H7 (cell line): ENCODE results near the gene KPNB1. TPM values are rescaled to one million over a fixed set of nuclear protein-coding genes. Genes with fewer than 3 reads are reported as not detected.
"Not testable (repeated sequence)": the region's sequence is repeated elsewhere in the genome, so short reads cannot be mapped to it uniquely, and the experiment has no call there.

ENCODE experiments used
- DNase-seq: peaks from one replicate; pipeline ENCODE4 v3.0.0; 2012
- H3K27me3 ChIP-seq: 2 replicates; pipeline ENCODE4 v1.6.0; 2011; ENCODE audit warnings: mild to moderate bottlenecking, low read length; ENCODE audit not compliant: control insufficient read depth, insufficient read depth
- H3K36me3 ChIP-seq: replicated peaks from 2 replicates; pipeline ENCODE4 v1.5.1; 2011; ENCODE audit warnings: low read length; ENCODE audit not compliant: control insufficient read depth, insufficient read depth
- H3K4me3 ChIP-seq: 2 replicates; pipeline ENCODE4 v1.5.1; 2011; ENCODE audit warnings: low read depth, mild to moderate bottlenecking, control low read depth, low read length, moderate library complexity; ENCODE audit not compliant: insufficient read depth
- total RNA-seq: library from RNA; depleted of rRNA; stranded (reverse); fragments of >200 nt; shearing (Covaris generic); gene quantifications from 2 replicates; pipeline ENCODE4 v1.2.3, GENCODE V29; 2014

The KPNB1 gene
- total RNA-seq, 1 experiment from 2014 or later: 429 TPM

GRCh38 chr17:47676510-47677165 is 26.9 kb downstream of the KPNB1 start:
- Histone ChIP-seq H3K4me3 (no peak overlapping the region), H3K27me3 (no peaks in the 10 kb centered on the region), H3K36me3 (peaks cover 66% of the 10 kb centered on the region)
- DNase-seq: no peak

GRCh38 chr17:47678196-47678595 is 28.5 kb downstream of the KPNB1 start:
- Histone ChIP-seq H3K4me3 (no peak overlapping the region), H3K36me3 (peaks cover 67% of the 10 kb centered on the region), H3K27me3 (no peaks in the 10 kb centered on the region)
- no peak for DNase-seq

- H3K4me3 ChIP-seq: no peak overlapping the region
- no peak for DNase-seq
- peaks cover 40% of the 10 kb centered on the region for H3K36me3 ChIP-seq
- H3K27me3 ChIP-seq: no peaks in the 10 kb centered on the region
Observed at GRCh38 chr17:47682138-47682537, 32.4 kb downstream of the KPNB1 start.

GRCh38 chr17:47682727-47683126 is 33.0 kb downstream of the KPNB1 start:
- DNase-seq, H3K4me3 ChIP-seq, H3K27me3 ChIP-seq: not testable (repeated sequence)
- peaks cover 36% of the 10 kb centered on the region for H3K36me3 ChIP-seq

- Histone ChIP-seq H3K27me3 (no peaks in the 10 kb centered on the region), H3K4me3 (no peak overlapping the region), H3K36me3 (peaks cover 27% of the 10 kb centered on the region)
- DNase-seq: no peak
Observed at GRCh38 chr17:47684025-47684424, 34.3 kb downstream of the KPNB1 start.

GRCh38 chr17:47684535-47685193 is 34.9 kb downstream of the KPNB1 start:
- Histone ChIP-seq H3K27me3 (no peaks in the 10 kb centered on the region), H3K4me3 (no peak overlapping the region), H3K36me3 (peaks cover 25% of the 10 kb centered on the region)
- no peak for DNase-seq

- H3K27me3 ChIP-seq: no peaks in the 10 kb centered on the region
- H3K4me3 ChIP-seq: no peak overlapping the region
- DNase-seq: no peak
- peaks cover 17% of the 10 kb centered on the region for H3K36me3 ChIP-seq
Observed at GRCh38 chr17:47685556-47686275, 36.0 kb downstream of the KPNB1 start.

- no peak for DNase-seq
- no peaks in the 10 kb centered on the region for H3K27me3 ChIP-seq
- H3K4me3 ChIP-seq: no peak overlapping the region
- peaks cover 14% of the 10 kb centered on the region for H3K36me3 ChIP-seq
Observed at GRCh38 chr17:47686276-47686635, 36.5 kb downstream of the KPNB1 start.

- H3K27me3 ChIP-seq: no peaks in the 10 kb centered on the region
- no peak for DNase-seq
- peaks cover 11% of the 10 kb centered on the region for H3K36me3 ChIP-seq
- no peak overlapping the region for H3K4me3 ChIP-seq
Observed at GRCh38 chr17:47686664-47687327, 37.1 kb downstream of the KPNB1 start.

GRCh38 chr17:47687328-47687690 is 37.6 kb downstream of the KPNB1 start:
- Histone ChIP-seq H3K36me3 (peaks cover 7% of the 10 kb centered on the region), H3K27me3 (no peaks in the 10 kb centered on the region), H3K4me3 (no peak overlapping the region)
- no peak for DNase-seq

GRCh38 chr17:47687748-47688147 is 38.0 kb downstream of the KPNB1 start:
- DNase-seq: peak; percentile 77
- peaks cover 3% of the 10 kb centered on the region for H3K36me3 ChIP-seq
- H3K27me3 ChIP-seq: no peaks in the 10 kb centered on the region
- no peak overlapping the region for H3K4me3 ChIP-seq

- H3K27me3 ChIP-seq: no peaks in the 10 kb centered on the region
- DNase-seq: peak; percentile 22
- H3K4me3 ChIP-seq: no peak overlapping the region
- H3K36me3 ChIP-seq: no peaks in the 10 kb centered on the region
Observed at GRCh38 chr17:47690121-47690520, 40.4 kb downstream of the KPNB1 start.

GRCh38 chr17:47692137-47692894 is 42.6 kb downstream of the KPNB1 start:
- Histone ChIP-seq H3K27me3 (no peaks in the 10 kb centered on the region), H3K4me3 (no peak overlapping the region), H3K36me3 (no peaks in the 10 kb centered on the region)
- peak; percentile 17 for DNase-seq
